ENCODE measurements around the gene TIPRL.
"Not testable (repeated sequence)": the region's sequence is repeated elsewhere in the genome, so short reads cannot be mapped to it uniquely, and the experiment has no call there.

- TF ChIP-seq CTCF, POLR2A (IDR thresholded peaks at IDR 0.05): not testable (repeated sequence)
Measured at GRCh38 chr1:168181063-168181720, 2.4 kb downstream of the TIPRL start.

Measured in heart left ventricle (tissue), 13 donors.